HCT116 (cell line): ENCODE data around the gene GMPR2. TPM values are rescaled to one million over a fixed set of nuclear protein-coding genes. Genes with fewer than 3 reads are reported as not detected.

Experiments
- ATAC-seq: fragments of 200-7000 bp; cut with Tn5 transposase; 2 replicates; pipeline ENCODE4 v1.9.1; 2020; ENCODE audit warnings: mild to moderate bottlenecking, moderate library complexity
- BruUV-seq: library from RNA; stranded (reverse); fragments of 400-500 nt; replicated peaks from 2 replicates; lab custom pipeline; 2021; lab: Mats Ljungman, UMichigan
- CTCF ChIA-PET: fragments of 300-600 bp; sonication (Branson Sonifier 250); formaldehyde crosslinking; loops from one replicate; lab custom pipeline; 2021; ENCODE audit warnings: antibody characterized with exemption; lab: Charles Lee
- POLR2A ChIA-PET: fragments of 300-600, 350-600 bp; sonication (Branson Sonifier 250); formaldehyde crosslinking; loops from one replicate; lab custom pipeline; 2021; ENCODE audit warnings: antibody characterized with exemption; lab: Charles Lee
- RAD21 ChIA-PET, 2 experiments: fragments of 300-600 bp; sonication (Branson Sonifier 250); formaldehyde crosslinking; loops; one replicate each; lab custom pipeline; 2023; ENCODE audit warnings: low total read pairs in 2 of 2; ENCODE audit not compliant: uncharacterized antibody in 2 of 2, unreplicated experiment in 2 of 2, low non-redundant PET in 1 of 2; lab: Charles Lee
- DNase-seq: peaks from one replicate; pipeline ENCODE4 v3.0.0-alpha.2; 2010; ENCODE audit warnings: low read depth, low spot score
- H2AFZ ChIP-seq: fragments of 200-600 bp; shearing (Covaris generic), sonication (generic); 2 replicates; pipeline ENCODE4 v1.6.1; 2017; ENCODE audit warnings: low read depth, mixed run types, mixed read lengths, antibody characterized with exemption, low read length; ENCODE audit not compliant: poor library complexity, severe bottlenecking
- H3K27ac ChIP-seq: 2 replicates; pipeline ENCODE4 v1.5.1; 2012; ENCODE audit warnings: low read depth, low read length
- H3K27me3 ChIP-seq: fragments of 200-600 bp; sonication (generic); 2 replicates; pipeline ENCODE4 v1.6.1; 2016; ENCODE audit warnings: mixed run types, low read length, mixed read lengths; ENCODE audit not compliant: insufficient read depth
- H3K36me3 ChIP-seq, 2 experiments: fragments of 200-500 bp in 1 of 2; fragments of 200-600 bp in 1 of 2; sonication (Bioruptor generic) in 1 of 2; sonication (generic) in 1 of 2; 2 replicates each; pipeline versions ENCODE4 v1.5.1 to v1.6.1; 2014 to 2016; ENCODE audit warnings: low read length in 2 of 2, inconsistent platforms in 1 of 2, mixed read lengths in 1 of 2, mixed run types in 1 of 2; ENCODE audit not compliant: insufficient read depth in 2 of 2, control insufficient read depth in 1 of 2
- H3K4me1 ChIP-seq, 2 experiments: fragments of 200-600 bp in 1 of 2; sonication (generic) in 1 of 2; 2 replicates each; pipeline versions ENCODE4 v1.5.1 to v1.6.1; 2012 to 2017; ENCODE audit warnings: low read length in 2 of 2, inconsistent platforms in 1 of 2, mild to moderate bottlenecking in 1 of 2, mixed read lengths in 1 of 2, mixed run types in 1 of 2, moderate library complexity in 1 of 2; ENCODE audit not compliant: insufficient read depth in 2 of 2, control insufficient read depth in 1 of 2
- H3K4me2 ChIP-seq: fragments of 200-600 bp; sonication (generic); 2 replicates; pipeline ENCODE4 v1.6.1; 2017; ENCODE audit warnings: mixed run types, low read length, mixed read lengths
- H3K4me3 ChIP-seq, 2 experiments: fragments of 200-600 bp in 1 of 2; sonication (generic) in 1 of 2; replicated peaks in 1 of 2; 2 replicates each; pipeline ENCODE4 v1.5.1; 2011 to 2016; ENCODE audit warnings: low read length in 2 of 2, control low read depth in 1 of 2, low read depth in 1 of 2, mild to moderate bottlenecking in 1 of 2, mixed read lengths in 1 of 2, mixed run types in 1 of 2
- H3K79me2 ChIP-seq: fragments of 200-600 bp; sonication (generic); 2 replicates; pipeline ENCODE4 v1.6.1; 2017; ENCODE audit warnings: mild to moderate bottlenecking, mixed run types, low read length, moderate library complexity, mixed read lengths; ENCODE audit not compliant: insufficient read depth
- H3K9ac ChIP-seq: fragments of 200-600 bp; sonication (generic); 2 replicates; pipeline ENCODE4 v1.6.1; 2016; ENCODE audit warnings: low read length, mixed read lengths
- H3K9me2 ChIP-seq: fragments of 200-600 bp; sonication (generic), shearing (Covaris generic); 2 replicates; pipeline ENCODE4 v1.6.1; 2017; ENCODE audit warnings: mixed run types, mild to moderate bottlenecking, moderate library complexity; ENCODE audit not compliant: insufficient read depth
- H3K9me3 ChIP-seq, 2 experiments: fragments of 200-500 bp in 1 of 2; fragments of 200-600 bp in 1 of 2; sonication (Bioruptor generic) in 1 of 2; sonication (generic) in 1 of 2; 2 replicates each; pipeline ENCODE4 v1.6.1; 2014 to 2017; ENCODE audit warnings: low read length in 2 of 2, mixed read lengths in 2 of 2, inconsistent platforms in 1 of 2, low read depth in 1 of 2, mild to moderate bottlenecking in 1 of 2, mixed run types in 1 of 2, moderate library complexity in 1 of 2; ENCODE audit not compliant: control insufficient read depth in 1 of 2, insufficient read depth in 1 of 2
- H4K20me1 ChIP-seq: fragments of 200-600 bp; sonication (generic), shearing (Covaris generic); 2 replicates; pipeline ENCODE4 v1.6.1; 2017; ENCODE audit warnings: mixed run types, mild to moderate bottlenecking, moderate library complexity; ENCODE audit not compliant: insufficient read depth
- ATF3 ChIP-seq: IDR thresholded peaks from 2 replicates; pipeline ENCODE4 v1.6.1; 2012
- CEBPB ChIP-seq: IDR thresholded peaks from 2 replicates; pipeline ENCODE4 v1.6.1; 2012; ENCODE audit warnings: low read depth
- CTCF ChIP-seq, 3 experiments: fragments of 200-600 bp in 1 of 3; sonication (generic) in 1 of 3; IDR thresholded peaks in 2 of 3; conservative IDR thresholded peaks in 1 of 3; 2 replicates each; pipeline ENCODE4 v1.5.1; 2012 to 2017; ENCODE audit warnings: low read depth in 2 of 3, low read length in 2 of 3, antibody characterized with exemption in 1 of 3, borderline replicate concordance in 1 of 3, control low read depth in 1 of 3, mild to moderate bottlenecking in 1 of 3, mixed read lengths in 1 of 3, mixed run types in 1 of 3, moderate library complexity in 1 of 3; ENCODE audit not compliant: insufficient read depth in 1 of 3
- EZH2phosphoT487 ChIP-seq: fragments of 200-600 bp; IDR thresholded peaks from 2 replicates; pipeline ENCODE4 v1.6.1; 2018; ENCODE audit warnings: antibody characterized with exemption, borderline replicate concordance
- FOSL1 ChIP-seq: IDR thresholded peaks from 2 replicates; pipeline ENCODE4 v1.6.1; 2012; ENCODE audit warnings: low read depth
- JUND ChIP-seq: IDR thresholded peaks from 2 replicates; pipeline ENCODE4 v1.6.1; 2012
- MAX ChIP-seq: IDR thresholded peaks from 2 replicates; pipeline ENCODE4 v1.6.1; 2012
- SIN3A ChIP-seq: IDR thresholded peaks from 2 replicates; pipeline ENCODE4 v1.6.1; 2012; ENCODE audit warnings: low read depth
- ZFX ChIP-seq: fragments of 450-650 bp; IDR thresholded peaks from 2 replicates; pipeline ENCODE4 v1.6.1; 2017
- ZNF274 ChIP-seq: fragments of 200-500 bp; sonication (Bioruptor generic); IDR thresholded peaks from 2 replicates; pipeline ENCODE4 v1.6.1; 2014; ENCODE audit warnings: mild to moderate bottlenecking, low read depth, low read length, inconsistent platforms
- intact Hi-C: fragments of 100-400 bp; cut with micrococcal nuclease; formaldehyde crosslinking; loops from 2 replicates; pipeline ENCODE4 v1.10.0; 2022
- total RNA-seq: library from RNA; stranded (reverse); gene quantifications from one replicate; pipeline ENCODE4 v1.2.1, GENCODE V29; 2021; ENCODE audit not compliant: unreplicated experiment

Gene GMPR2
- total RNA-seq, 1 experiment from 2014 or later: 66.9 TPM

GRCh38 chr14:24255931-24256711, 23.4 kb downstream of the GMPR2 start:
- Histone ChIP-seq H3K4me1 (peaks cover 10 to 19% of the 10 kb centered on the region in 2 experiments), H3K36me3 (no peaks in the 10 kb centered on the region; a peak in 1 of 4 replicates), H3K9me3 (no peaks in the 10 kb centered on the region), H3K27ac (no peak overlapping the region)
- POLR2A ChIA-PET: no interaction called here
- DNase-seq: no peak
- TF ChIP-seq ATF3 (no peak), EZH2phosphoT487 (no peak), CTCF (IDR thresholded peaks at IDR 0.05 in 2 of 3, conservative IDR thresholded peaks at IDR 0.05 in 1 of 3; ENCODE audit: borderline replicate concordance in 1 of 3, insufficient read depth in 1 of 3, low read depth in 2 of 3, low read length in 2 of 3) (no peak), ZFX (no peak), MAX (no peak), FOSL1 (no peak), CEBPB (no peak), ZNF274 (no peak), SIN3A (no peak), JUND (no peak)
- TF ChIP-seq, all 23 proteins: peak for 0
- ChIA-PET RAD21 (no interaction called here), CTCF (no interaction called here)
- H3K9ac ChIP-seq: no peak overlapping the region
- no peaks in the 10 kb centered on the region for H3K27me3 ChIP-seq
- H3K79me2 ChIP-seq: no peaks in the 10 kb centered on the region
- intact Hi-C loops: no loop called here
- no peak overlapping the region for H3K4me3 ChIP-seq
- H4K20me1 ChIP-seq: no peaks in the 10 kb centered on the region
- no peak for ATAC-seq
- BruUV-seq: no TSS peak
- H2AFZ ChIP-seq: no peak overlapping the region
- H3K4me2 ChIP-seq: no peak overlapping the region
- H3K9me2 ChIP-seq: no peaks in the 10 kb centered on the region
